ENCODE data around the gene TMOD1. TPM values are rescaled to one million over a fixed set of nuclear protein-coding genes. Genes with fewer than 3 reads are reported as not detected.
A peak's percentile ranks its signal among the peaks of the same experiment; 100 is the strongest.

Gene TMOD1
- total and polyA plus RNA-seq, 2 experiments from 2014 or later = 0.34 to 1.3 TPM

DNA sequence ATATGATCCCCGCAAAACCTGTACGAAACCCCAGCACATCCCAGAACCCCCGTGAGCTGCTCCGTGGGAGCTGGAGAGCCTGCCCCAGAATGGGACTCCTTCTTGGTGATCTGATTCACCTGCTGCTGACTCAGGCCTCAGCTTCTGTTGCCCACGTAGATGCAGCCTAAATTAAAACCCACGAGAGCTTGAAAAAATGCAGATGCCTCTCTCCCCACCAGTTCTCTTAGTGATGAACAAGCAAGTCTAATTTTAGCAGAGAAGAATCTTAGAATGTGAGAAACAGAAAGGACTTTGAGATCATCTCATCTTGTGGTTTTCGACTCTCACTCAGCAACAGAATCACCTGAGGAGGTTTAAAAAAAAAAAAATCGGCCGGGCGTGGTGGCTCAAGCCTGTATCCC, 57.6 kb downstream of the TMOD1 start:
- H4K20me1 ChIP-seq (ENCODE audit: insufficient read depth) = no peaks in the 10 kb centered on the region
- no peaks in the 10 kb centered on the region for H3K79me2 ChIP-seq (ENCODE audit: insufficient read depth)
- H2AFZ ChIP-seq = no peak overlapping the region
- H3K9me2 ChIP-seq (ENCODE audit: insufficient read depth) = no peaks in the 10 kb centered on the region
- no peaks in the 10 kb centered on the region for H3K9me3 ChIP-seq (ENCODE audit: low read depth)
- no peaks in the 10 kb centered on the region for H3K36me3 ChIP-seq (ENCODE audit: low read depth)
- peak; percentile 6 for DNase-seq
- 69 to 72% methylated on average over 10 of the region's 10 CpGs for WGBS, 2 experiments (ENCODE audit: low coverage in 1 of 2, low lambda C conversion rate in 2 of 2, missing lambda C conversion rate in 2 of 2)
- peaks cover 13% of the 10 kb centered on the region; the same call in 1 of the 2 replicates for H3K27me3 ChIP-seq (replicated peaks; ENCODE audit: insufficient read depth)
- no peak overlapping the region for H3K4me2 ChIP-seq (ENCODE audit: unreplicated experiment)
- no peak overlapping the region for H3K4me3 ChIP-seq
- no peak overlapping the region for H3K9ac ChIP-seq
- in situ Hi-C loops (cut with MboI) = no loop called here
- H3F3A ChIP-seq (ENCODE audit: insufficient read depth) = no peaks in the 10 kb centered on the region
- TF ChIP-seq EZH2phosphoT487 (IDR thresholded peaks at IDR 0.05; ENCODE audit: insufficient read depth, low read depth) (no peak), EZH2 (IDR thresholded peaks at IDR 0.05; ENCODE audit: insufficient read depth, poor library complexity, severe bottlenecking) (no peak)
- no peak overlapping the region for H3K27ac ChIP-seq
- H3K4me1 ChIP-seq (ENCODE audit: insufficient read depth) = no peaks in the 10 kb centered on the region

DNA sequence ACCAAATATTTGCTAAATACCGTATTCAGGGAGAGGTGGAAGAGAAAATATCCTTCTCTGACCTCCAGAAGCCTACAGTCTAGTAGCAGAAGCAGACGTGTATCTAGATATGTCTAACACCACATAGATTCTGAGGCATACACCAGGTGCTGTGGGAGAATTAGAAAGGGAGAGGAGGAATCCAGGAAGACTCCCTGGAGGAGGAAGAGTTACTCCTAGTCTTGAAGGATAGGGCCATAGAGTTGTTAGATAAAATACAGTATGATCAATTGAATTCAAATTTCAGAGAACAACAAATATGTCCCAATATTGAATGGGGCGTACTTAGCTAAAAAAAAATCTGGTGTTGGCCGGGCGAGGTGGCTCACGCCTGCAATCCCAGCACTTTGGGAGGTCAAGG, 58.7 kb downstream of the TMOD1 start:
- no peak overlapping the region for H2AFZ ChIP-seq
- no peaks in the 10 kb centered on the region for H3K9me2 ChIP-seq (ENCODE audit: insufficient read depth)
- H3K27ac ChIP-seq = no peak overlapping the region
- H3K4me1 ChIP-seq (ENCODE audit: insufficient read depth) = no peaks in the 10 kb centered on the region
- H3K4me2 ChIP-seq (ENCODE audit: unreplicated experiment) = no peak overlapping the region
- H3K27me3 ChIP-seq (replicated peaks; ENCODE audit: insufficient read depth) = peaks cover 13% of the 10 kb centered on the region; the same call in 1 of the 2 replicates
- H3K9me3 ChIP-seq (ENCODE audit: low read depth) = no peaks in the 10 kb centered on the region
- no peaks in the 10 kb centered on the region for H3F3A ChIP-seq (ENCODE audit: insufficient read depth)
- TF ChIP-seq EZH2phosphoT487 (IDR thresholded peaks at IDR 0.05; ENCODE audit: insufficient read depth, low read depth) (no peak), EZH2 (IDR thresholded peaks at IDR 0.05; ENCODE audit: insufficient read depth, poor library complexity, severe bottlenecking) (no peak)
- H3K4me3 ChIP-seq = no peak overlapping the region
- DNase-seq = no peak
- in situ Hi-C loops (cut with MboI) = no loop called here
- H3K79me2 ChIP-seq (ENCODE audit: insufficient read depth) = no peaks in the 10 kb centered on the region
- WGBS, 2 experiments (ENCODE audit: low coverage in 1 of 2, low lambda C conversion rate in 2 of 2, missing lambda C conversion rate in 2 of 2) = 57 to 60% methylated on average over 6 of the region's 6 CpGs
- no peak overlapping the region for H3K9ac ChIP-seq
- no peaks in the 10 kb centered on the region for H3K36me3 ChIP-seq (ENCODE audit: low read depth)
- H4K20me1 ChIP-seq (ENCODE audit: insufficient read depth) = no peaks in the 10 kb centered on the region

GRCh38 chr9:97560851-97561250, 59.4 kb downstream of the TMOD1 start:
- peaks cover 13% of the 10 kb centered on the region; the same call in 1 of the 2 replicates for H3K27me3 ChIP-seq (replicated peaks; ENCODE audit: insufficient read depth)
- H3K9me3 ChIP-seq (ENCODE audit: low read depth) = no peaks in the 10 kb centered on the region
- in situ Hi-C loops (cut with MboI) = no loop called here
- no peaks in the 10 kb centered on the region for H3F3A ChIP-seq (ENCODE audit: insufficient read depth)
- H3K27ac ChIP-seq = no peak overlapping the region
- H3K4me1 ChIP-seq (ENCODE audit: insufficient read depth) = no peaks in the 10 kb centered on the region
- no peak for DNase-seq
- H3K79me2 ChIP-seq (ENCODE audit: insufficient read depth) = no peaks in the 10 kb centered on the region
- H3K4me2 ChIP-seq (ENCODE audit: unreplicated experiment) = no peak overlapping the region
- H3K4me3 ChIP-seq = no peak overlapping the region
- no peaks in the 10 kb centered on the region for H3K9me2 ChIP-seq (ENCODE audit: insufficient read depth)
- TF ChIP-seq EZH2phosphoT487 (IDR thresholded peaks at IDR 0.05; ENCODE audit: insufficient read depth, low read depth) = no peak
- TF ChIP-seq EZH2 (IDR thresholded peaks at IDR 0.05; ENCODE audit: insufficient read depth, poor library complexity, severe bottlenecking) = no peak
- H3K9ac ChIP-seq = no peak overlapping the region
- no peaks in the 10 kb centered on the region for H4K20me1 ChIP-seq (ENCODE audit: insufficient read depth)
- H3K36me3 ChIP-seq (ENCODE audit: low read depth) = no peaks in the 10 kb centered on the region
- H2AFZ ChIP-seq = no peak overlapping the region

DNA sequence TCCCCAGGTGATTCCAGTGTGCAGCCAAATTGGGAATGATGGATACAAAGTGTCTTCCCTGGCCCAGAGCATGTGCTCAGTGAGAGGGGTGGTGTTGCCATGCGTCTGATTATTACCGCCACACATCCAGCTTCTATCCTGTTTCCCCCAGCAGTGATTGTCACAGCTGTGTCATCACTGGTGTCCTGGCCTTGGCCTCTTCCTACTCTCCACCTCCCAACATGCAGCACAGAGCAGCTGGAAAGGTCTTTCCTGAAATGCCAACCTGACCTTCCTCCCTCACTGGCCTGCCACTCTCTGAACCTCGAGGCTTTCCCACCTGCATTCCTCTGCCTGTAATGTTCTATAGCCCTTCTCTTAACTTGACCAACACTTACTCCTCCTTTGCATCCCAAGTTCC, 60.0 kb downstream of the TMOD1 start:
- Histone ChIP-seq H2AFZ (no peak overlapping the region), H3K4me1 (ENCODE audit: insufficient read depth) (no peaks in the 10 kb centered on the region), H3K27ac (no peak overlapping the region), H3K4me2 (ENCODE audit: unreplicated experiment) (no peak overlapping the region), H3F3A (ENCODE audit: insufficient read depth) (no peaks in the 10 kb centered on the region), H3K27me3 (replicated peaks; ENCODE audit: insufficient read depth) (peaks cover 10% of the 10 kb centered on the region; the same call in 1 of the 2 replicates), H3K9ac (no peak overlapping the region), H3K9me2 (ENCODE audit: insufficient read depth) (no peaks in the 10 kb centered on the region), H3K9me3 (ENCODE audit: low read depth) (no peaks in the 10 kb centered on the region), H3K4me3 (no peak overlapping the region), H4K20me1 (ENCODE audit: insufficient read depth) (no peaks in the 10 kb centered on the region), H3K79me2 (ENCODE audit: insufficient read depth) (no peaks in the 10 kb centered on the region), H3K36me3 (ENCODE audit: low read depth) (no peaks in the 10 kb centered on the region)
- DNase-seq = no peak
- in situ Hi-C loops (cut with MboI) = no loop called here
- WGBS, 2 experiments (ENCODE audit: low coverage in 1 of 2, low lambda C conversion rate in 2 of 2, missing lambda C conversion rate in 2 of 2) = 58 to 69% methylated on average over 3 of the region's 3 CpGs
- no peak for TF ChIP-seq EZH2phosphoT487 (IDR thresholded peaks at IDR 0.05; ENCODE audit: insufficient read depth, low read depth)
- no peak for TF ChIP-seq EZH2 (IDR thresholded peaks at IDR 0.05; ENCODE audit: insufficient read depth, poor library complexity, severe bottlenecking)

- no peaks in the 10 kb centered on the region for H3F3A ChIP-seq (ENCODE audit: insufficient read depth)
- no peaks in the 10 kb centered on the region for H3K79me2 ChIP-seq (ENCODE audit: insufficient read depth)
- no peaks in the 10 kb centered on the region for H3K9me3 ChIP-seq (ENCODE audit: low read depth)
- no peaks in the 10 kb centered on the region for H3K4me1 ChIP-seq (ENCODE audit: insufficient read depth)
- H3K4me2 ChIP-seq (ENCODE audit: unreplicated experiment) = no peak overlapping the region
- DNase-seq = no peak
- WGBS, 2 experiments (ENCODE audit: low coverage in 1 of 2, low lambda C conversion rate in 2 of 2, missing lambda C conversion rate in 2 of 2) = 66 to 69% methylated on average over 5 of the region's 5 CpGs
- H3K9ac ChIP-seq = no peak overlapping the region
- H3K9me2 ChIP-seq (ENCODE audit: insufficient read depth) = no peaks in the 10 kb centered on the region
- no peak overlapping the region for H3K4me3 ChIP-seq
- peaks cover 6% of the 10 kb centered on the region; the same call in 1 of the 2 replicates for H3K27me3 ChIP-seq (replicated peaks; ENCODE audit: insufficient read depth)
- H4K20me1 ChIP-seq (ENCODE audit: insufficient read depth) = no peaks in the 10 kb centered on the region
- no peak overlapping the region for H2AFZ ChIP-seq
- no peaks in the 10 kb centered on the region for H3K36me3 ChIP-seq (ENCODE audit: low read depth)
- in situ Hi-C loops (cut with MboI) = no loop called here
- H3K27ac ChIP-seq = no peak overlapping the region
- TF ChIP-seq EZH2 (IDR thresholded peaks at IDR 0.05; ENCODE audit: insufficient read depth, poor library complexity, severe bottlenecking) (no peak), EZH2phosphoT487 (IDR thresholded peaks at IDR 0.05; ENCODE audit: insufficient read depth, low read depth) (no peak)
Measured at GRCh38 chr9:97562542-97562941, 61.1 kb downstream of the TMOD1 start.
